LNCAP (cell line): ENCODE data around the gene CABLES2.

Source experiments
- CTCF ChIP-seq: fragments of 450-650 bp; IDR thresholded peaks from 2 replicates; pipeline ENCODE4 v1.5.1; 2017; ENCODE audit warnings: mild to moderate bottlenecking

CABLES2 gene

GRCh38 chr20:62430311-62430853 is 23.3 kb upstream of the CABLES2 start:
- TF ChIP-seq CTCF: no peak

- TF ChIP-seq CTCF: no peak
Measured at GRCh38 chr20:62429455-62430310, 22.6 kb upstream of the CABLES2 start.

- TF ChIP-seq CTCF: no peak
Measured at GRCh38 chr20:62428396-62429295, 21.6 kb upstream of the CABLES2 start.

GRCh38 chr20:62428002-62428372 is 20.9 kb upstream of the CABLES2 start:
- no peak for TF ChIP-seq CTCF

- no peak; the same call in 1 of the 2 replicates for TF ChIP-seq CTCF
Measured at GRCh38 chr20:62427172-62428001, 20.3 kb upstream of the CABLES2 start, which contains the start of gene RBBP8NL. RBBP8NL (minus strand) TSS chr20:62427539; CDS start chr20:62419647, 7,892 bp downstream.

GRCh38 chr20:62426699-62427131 is 19.6 kb upstream of the CABLES2 start:
- no peak for TF ChIP-seq CTCF
